ENCODE data around the gene FAM120A. TPM values are rescaled to one million over a fixed set of nuclear protein-coding genes. Genes with fewer than 3 reads are reported as not detected.
A peak's percentile ranks its signal among the peaks of the same experiment; 100 is the strongest.

FAM120A gene
- total RNA-seq, 1 donor from 2014 or later = 147 TPM

DNA sequence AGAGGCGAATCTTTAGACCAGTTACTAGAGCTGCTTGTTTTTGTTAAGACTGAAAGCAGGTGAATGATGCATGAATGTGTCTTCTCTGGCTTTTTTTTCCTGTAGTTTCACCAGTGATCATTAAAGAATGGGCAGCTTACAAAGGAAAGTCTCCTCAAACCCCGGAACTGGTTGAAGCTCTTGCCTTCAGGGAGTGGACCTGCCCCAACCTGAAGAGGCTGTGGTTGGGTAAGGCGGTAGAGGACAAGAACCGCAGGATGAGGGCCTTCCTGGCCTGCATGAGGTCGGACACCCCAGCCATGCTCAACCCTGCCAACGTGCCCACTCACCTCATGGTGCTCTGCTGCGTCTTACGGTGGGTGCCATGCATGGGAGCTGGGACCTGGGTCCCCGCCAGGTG is 91.6 kb downstream of the FAM120A start:
- intact Hi-C loops (cut with micrococcal nuclease) = no loop called here
- Mint-ChIP-seq H3K27ac (no peak overlapping the region), H3K9me3 (no peaks in the 10 kb centered on the region), H3K4me1 (peaks cover 9% of the 10 kb centered on the region), H3K4me3 (no peak overlapping the region), H3K36me3 (ENCODE audit: low read depth) (peaks cover 51% of the 10 kb centered on the region), H3K27me3 (no peaks in the 10 kb centered on the region)
- no peak for DNase-seq

DNA sequence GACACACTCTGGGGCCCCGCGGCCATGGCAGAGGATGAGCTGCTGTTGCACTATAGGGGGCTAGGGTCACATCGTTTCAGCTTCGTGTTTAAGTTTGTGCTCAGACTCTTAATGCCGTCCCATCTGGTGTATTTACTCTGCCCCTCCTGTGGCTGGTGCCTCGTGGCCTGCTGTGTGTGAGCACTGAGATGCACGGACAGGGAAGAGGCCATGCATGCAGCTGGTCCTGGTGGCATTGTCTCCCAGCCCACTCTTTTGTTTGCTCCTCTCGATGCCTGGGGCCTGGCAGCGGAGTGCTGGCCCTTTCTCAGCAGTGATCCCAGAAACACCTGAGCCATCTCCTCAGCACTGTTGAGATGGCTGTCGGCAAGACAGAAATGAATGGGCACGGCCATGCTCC is 94.9 kb downstream of the FAM120A start:
- Mint-ChIP-seq H3K27me3 (no peaks in the 10 kb centered on the region), H3K4me3 (no peak overlapping the region), H3K9me3 (no peaks in the 10 kb centered on the region), H3K27ac (no peak overlapping the region), H3K36me3 (ENCODE audit: low read depth) (peaks cover 64% of the 10 kb centered on the region), H3K4me1 (peaks cover 5% of the 10 kb centered on the region)
- DNase-seq = no peak
- intact Hi-C loops (cut with micrococcal nuclease) = no loop called here

DNA sequence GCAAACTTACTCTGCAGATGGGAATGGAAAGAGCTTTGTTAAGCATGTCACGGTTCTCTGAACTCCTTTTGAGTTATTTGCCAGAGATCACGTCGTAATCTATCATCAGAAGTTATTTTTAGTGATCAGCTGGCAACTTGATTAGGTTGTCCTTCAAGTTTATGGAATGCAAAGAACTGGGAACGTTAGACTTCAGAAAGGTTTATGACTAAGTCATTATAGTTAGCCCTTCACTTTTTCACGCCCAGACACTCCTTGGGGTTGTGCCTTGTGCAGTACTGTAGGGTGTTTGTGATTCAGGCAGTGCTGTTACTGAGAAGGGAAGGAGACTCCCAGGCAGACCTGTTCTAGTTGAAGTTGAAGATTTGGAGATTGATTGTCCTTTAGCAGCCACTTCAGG is 98.1 kb downstream of the FAM120A start:
- Mint-ChIP-seq H3K9me3 (no peaks in the 10 kb centered on the region), H3K36me3 (ENCODE audit: low read depth) (peaks cover 64% of the 10 kb centered on the region), H3K27ac (no peak overlapping the region), H3K4me1 (no peaks in the 10 kb centered on the region), H3K27me3 (no peaks in the 10 kb centered on the region), H3K4me3 (no peak overlapping the region)
- DNase-seq = no peak
- intact Hi-C loops (cut with micrococcal nuclease) = no loop called here

DNA sequence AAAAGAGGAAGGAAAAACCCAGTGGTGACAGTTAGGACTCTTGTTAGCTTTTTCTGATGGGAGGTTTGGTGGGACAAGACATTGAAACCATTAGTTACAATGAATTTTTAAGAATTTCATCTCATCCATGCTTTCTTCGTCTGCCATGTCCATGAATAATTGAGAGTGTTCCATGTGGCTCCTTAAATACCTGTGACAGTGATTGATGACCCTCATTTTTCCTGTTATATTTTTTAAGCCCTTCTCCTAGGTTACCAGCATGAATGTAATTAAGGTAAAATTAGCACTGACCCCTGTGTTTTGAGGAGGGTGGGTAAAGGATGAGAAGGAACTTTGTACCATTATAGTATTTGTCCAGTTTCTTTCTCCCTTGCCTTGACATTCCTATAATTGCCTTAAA is 101.4 kb downstream of the FAM120A start:
- H3K27ac Mint-ChIP-seq = no peak overlapping the region
- intact Hi-C loops (cut with micrococcal nuclease) = no loop called here
- DNase-seq = no peak
- H3K4me1 Mint-ChIP-seq = no peaks in the 10 kb centered on the region
- no peaks in the 10 kb centered on the region for H3K9me3 Mint-ChIP-seq
- H3K27me3 Mint-ChIP-seq = no peaks in the 10 kb centered on the region
- no peak overlapping the region for H3K4me3 Mint-ChIP-seq
- H3K36me3 Mint-ChIP-seq (ENCODE audit: low read depth) = peaks cover 61% of the 10 kb centered on the region

DNA sequence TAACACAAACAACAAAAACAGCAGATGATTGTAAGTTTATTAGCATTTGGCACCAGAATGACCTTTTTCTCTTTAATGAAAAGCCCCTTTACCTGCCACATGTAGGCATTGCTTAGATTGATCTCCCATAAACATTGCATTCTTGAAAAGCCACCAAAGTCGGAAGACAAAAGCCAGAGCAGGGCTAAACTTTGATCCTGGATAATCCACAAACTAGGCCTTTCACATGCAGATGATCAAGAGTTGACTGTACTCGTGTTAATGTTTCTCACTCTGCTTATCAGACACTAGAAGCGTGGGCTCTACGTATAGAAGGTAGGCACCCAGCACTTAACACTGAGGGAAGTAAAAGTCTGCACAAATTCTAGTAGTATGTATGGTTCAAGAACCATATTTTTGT is 103.9 kb downstream of the FAM120A start:
- no peak overlapping the region for H3K27ac Mint-ChIP-seq
- H3K9me3 Mint-ChIP-seq = no peaks in the 10 kb centered on the region
- no peak for DNase-seq
- no peak overlapping the region for H3K4me3 Mint-ChIP-seq
- H3K36me3 Mint-ChIP-seq (ENCODE audit: low read depth) = peaks cover 63% of the 10 kb centered on the region
- intact Hi-C loops (cut with micrococcal nuclease) = no loop called here
- H3K27me3 Mint-ChIP-seq = no peaks in the 10 kb centered on the region
- H3K4me1 Mint-ChIP-seq = no peaks in the 10 kb centered on the region

DNA sequence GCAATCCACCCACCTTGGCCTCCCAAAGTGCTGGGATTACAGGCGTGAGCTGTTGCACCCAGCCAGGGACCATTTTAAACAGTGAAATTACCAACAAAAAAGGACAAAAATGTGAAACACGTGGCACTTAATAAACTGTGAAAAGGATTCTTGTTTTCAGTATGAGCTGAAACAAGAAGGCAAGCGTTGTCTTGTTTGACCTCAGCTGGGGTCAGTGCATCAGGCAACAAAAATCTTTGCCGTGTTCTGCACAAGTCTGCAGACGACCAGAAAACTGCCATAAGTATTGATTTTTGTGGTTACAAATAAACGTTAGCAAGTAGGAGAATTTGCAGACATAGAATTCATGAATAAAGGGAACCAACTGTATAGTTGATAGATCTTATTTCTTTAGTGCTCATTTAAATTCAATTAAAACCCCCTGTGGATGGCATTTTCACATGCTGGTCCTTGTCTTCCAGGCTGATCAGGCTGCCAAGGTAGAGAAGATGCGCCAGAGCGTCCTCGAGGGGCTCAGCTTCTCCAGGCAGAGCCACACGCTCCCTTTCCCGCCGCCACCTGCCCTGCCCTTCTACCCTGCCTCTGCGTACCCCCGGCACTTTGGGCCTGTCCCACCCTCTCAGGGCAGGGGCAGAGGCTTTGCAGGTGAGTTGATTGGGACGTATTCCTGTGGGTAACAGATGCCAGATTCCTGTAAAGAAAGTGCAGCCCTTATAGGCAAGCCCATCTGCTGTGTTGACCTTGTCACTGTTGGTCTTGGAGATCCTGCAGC is 106.1 kb downstream of the FAM120A start:
- H3K9me3 Mint-ChIP-seq = no peaks in the 10 kb centered on the region
- no peaks in the 10 kb centered on the region for H3K4me1 Mint-ChIP-seq
- DNase-seq = no peak
- H3K27ac Mint-ChIP-seq = no peak overlapping the region
- peaks cover 60% of the 10 kb centered on the region for H3K36me3 Mint-ChIP-seq (ENCODE audit: low read depth)
- intact Hi-C loops (cut with micrococcal nuclease) = no loop called here
- H3K27me3 Mint-ChIP-seq = no peaks in the 10 kb centered on the region
- H3K4me3 Mint-ChIP-seq = no peak overlapping the region

DNA sequence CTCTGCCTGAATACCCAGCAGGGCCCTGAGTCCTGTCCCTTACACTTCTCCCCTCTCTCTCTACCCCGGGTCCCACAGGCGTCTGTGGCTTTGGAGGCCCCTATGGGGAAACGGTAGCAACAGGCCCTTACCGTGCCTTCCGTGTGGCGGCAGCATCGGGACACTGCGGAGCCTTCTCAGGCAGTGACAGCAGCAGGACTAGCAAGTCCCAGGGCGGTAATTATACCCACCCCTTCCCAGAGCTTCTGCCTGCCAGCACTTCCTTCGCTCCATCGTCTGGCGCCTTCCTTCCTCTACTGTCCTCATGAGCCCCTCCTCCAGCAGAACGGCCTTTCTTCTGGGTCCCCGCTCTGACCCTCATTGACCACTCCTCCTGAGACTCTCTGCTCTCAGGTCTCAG is 107.0 kb downstream of the FAM120A start:
- intact Hi-C loops (cut with micrococcal nuclease) = no loop called here
- Mint-ChIP-seq H3K36me3 (ENCODE audit: low read depth) (peaks cover 61% of the 10 kb centered on the region), H3K4me3 (no peak overlapping the region), H3K9me3 (no peaks in the 10 kb centered on the region), H3K27me3 (no peaks in the 10 kb centered on the region), H3K4me1 (no peaks in the 10 kb centered on the region), H3K27ac (no peak overlapping the region)
- no peak for DNase-seq

DNA sequence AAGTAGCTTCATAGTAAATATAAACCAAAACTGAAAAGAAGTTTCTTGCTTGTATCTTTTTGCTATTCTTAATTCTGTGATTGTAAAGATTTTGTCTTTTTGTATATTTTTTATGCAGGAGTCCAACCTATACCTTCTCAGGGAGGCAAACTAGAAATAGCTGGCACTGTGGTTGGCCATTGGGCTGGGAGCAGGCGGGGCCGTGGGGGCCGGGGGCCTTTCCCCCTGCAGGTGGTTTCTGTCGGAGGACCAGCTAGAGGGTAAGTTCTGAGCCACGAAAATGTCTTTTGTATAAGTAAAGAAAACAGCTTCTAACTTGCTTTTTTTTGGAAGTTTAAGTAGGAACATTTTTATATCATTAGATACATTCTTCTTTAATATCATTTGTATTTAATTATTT is 109.5 kb downstream of the FAM120A start:
- Mint-ChIP-seq H3K27ac (no peak overlapping the region), H3K4me3 (no peak overlapping the region), H3K27me3 (no peaks in the 10 kb centered on the region), H3K9me3 (no peaks in the 10 kb centered on the region), H3K36me3 (ENCODE audit: low read depth) (peaks cover 67% of the 10 kb centered on the region), H3K4me1 (peaks cover 9% of the 10 kb centered on the region)
- DNase-seq = no peak
- intact Hi-C loops (cut with micrococcal nuclease) = no loop called here

DNA sequence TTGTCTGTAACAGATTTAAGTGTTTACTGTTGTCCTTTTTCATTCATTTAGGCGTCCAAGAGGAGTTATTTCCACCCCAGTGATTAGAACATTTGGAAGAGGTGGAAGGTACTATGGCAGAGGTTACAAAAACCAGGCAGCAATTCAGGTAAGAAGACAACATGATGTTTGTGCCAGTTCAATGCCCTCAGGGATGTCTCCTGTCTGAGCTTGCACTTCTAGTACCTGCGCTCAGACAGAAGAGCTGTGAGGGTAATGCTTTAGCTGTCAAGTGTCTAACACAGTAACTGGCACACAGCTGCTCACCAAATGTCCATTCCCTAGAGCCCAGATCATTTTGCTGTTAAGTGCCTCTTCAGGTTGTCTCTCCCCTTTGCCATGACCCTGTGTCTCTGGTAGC is 110.7 kb downstream of the FAM120A start:
- peaks cover 13% of the 10 kb centered on the region for H3K4me1 Mint-ChIP-seq
- H3K4me3 Mint-ChIP-seq = no peak overlapping the region
- intact Hi-C loops (cut with micrococcal nuclease) = no loop called here
- no peak overlapping the region for H3K27ac Mint-ChIP-seq
- no peak for DNase-seq
- no peaks in the 10 kb centered on the region for H3K9me3 Mint-ChIP-seq
- no peaks in the 10 kb centered on the region for H3K27me3 Mint-ChIP-seq
- peaks cover 63% of the 10 kb centered on the region for H3K36me3 Mint-ChIP-seq (ENCODE audit: low read depth)

DNA sequence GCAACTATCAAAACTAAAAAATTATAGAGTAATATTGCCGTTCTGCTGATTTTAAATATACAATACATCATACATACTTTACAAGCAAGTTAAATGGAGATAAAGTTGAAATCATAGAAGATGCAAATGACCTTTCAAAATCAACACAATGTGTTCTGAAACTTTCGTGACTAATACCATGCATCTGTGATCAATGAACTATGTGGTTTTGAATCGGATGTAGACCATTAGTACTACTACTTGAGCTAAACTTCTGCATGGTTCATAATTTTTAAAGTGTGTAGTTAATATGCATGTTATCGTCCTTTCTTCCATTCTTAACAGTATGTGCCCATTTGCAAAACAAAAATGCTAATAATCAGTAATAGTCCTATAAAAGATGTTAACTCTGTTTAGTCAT is 113.6 kb downstream of the FAM120A start:
- H3K36me3 Mint-ChIP-seq (ENCODE audit: low read depth) = peaks cover 40% of the 10 kb centered on the region
- H3K9me3 Mint-ChIP-seq = no peaks in the 10 kb centered on the region
- peaks cover 20% of the 10 kb centered on the region for H3K4me1 Mint-ChIP-seq
- H3K27ac Mint-ChIP-seq = no peak overlapping the region
- no peak for DNase-seq
- H3K4me3 Mint-ChIP-seq = no peak overlapping the region
- no peaks in the 10 kb centered on the region for H3K27me3 Mint-ChIP-seq
- intact Hi-C loops (cut with micrococcal nuclease) = loop anchor here (5.0 kb wide), 2 partner anchors 408 to 603 kb away; no protein-coding TSS in a partner anchor

DNA sequence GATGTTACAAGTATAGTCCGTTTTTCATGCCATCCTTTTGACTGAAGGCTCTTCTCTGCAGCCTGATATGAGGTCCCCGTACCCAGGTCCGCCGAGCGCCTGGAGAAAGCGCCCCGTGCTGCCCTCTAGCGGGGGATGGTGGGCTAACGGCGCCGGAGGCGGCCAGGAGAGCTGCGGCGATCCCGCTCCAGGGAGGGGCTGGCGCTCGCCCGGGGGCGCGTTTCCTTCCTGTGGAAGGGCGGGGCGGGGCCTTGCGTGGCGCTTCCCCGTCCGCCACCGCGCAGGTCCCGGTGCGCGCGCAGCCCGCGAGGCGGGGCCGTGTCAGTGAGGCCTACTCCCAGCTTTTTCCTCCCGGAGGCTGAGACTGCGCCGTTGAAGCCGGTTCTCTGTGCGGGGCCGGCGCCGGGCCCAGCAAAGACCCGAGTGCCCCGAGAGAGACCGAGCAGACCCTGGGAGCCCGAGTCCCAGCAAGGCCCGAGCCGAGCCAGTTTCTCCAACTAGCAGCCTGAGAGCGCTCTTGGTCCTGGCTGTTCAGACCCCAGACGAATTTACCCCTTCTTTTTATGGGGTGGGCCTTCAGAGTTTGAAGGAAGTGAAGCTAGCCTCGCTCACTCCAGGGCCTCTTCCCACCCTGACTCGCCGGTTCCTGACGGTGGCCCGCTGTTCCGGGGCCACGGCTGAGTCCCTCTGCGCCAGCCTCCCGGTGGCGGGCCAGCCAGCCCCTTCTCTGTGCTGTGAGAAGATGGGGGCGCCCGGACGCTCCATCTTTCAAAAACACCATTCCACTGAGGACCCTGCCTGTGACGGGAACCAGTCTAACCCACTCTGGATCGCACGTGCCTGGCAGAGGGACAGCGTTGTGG is 115.2 kb downstream of the FAM120A start:
- H3K27ac Mint-ChIP-seq = peak overlapping the region; percentile 93
- peaks cover 47% of the 10 kb centered on the region for H3K36me3 Mint-ChIP-seq (ENCODE audit: low read depth)
- DNase-seq = peak; percentile 100
- H3K9me3 Mint-ChIP-seq = peaks cover 9% of the 10 kb centered on the region
- no peaks in the 10 kb centered on the region for H3K27me3 Mint-ChIP-seq
- H3K4me1 Mint-ChIP-seq = peaks cover 20% of the 10 kb centered on the region
- intact Hi-C loops (cut with micrococcal nuclease) = loop anchor here (1.0 to 5.0 kb wide), 8 partner anchors 11 to 896 kb away; partner anchors contain the start of genes BICD2, CARD19, FAM120AOS and IPPK
- peak overlapping the region; percentile 89 for H3K4me3 Mint-ChIP-seq

DNA sequence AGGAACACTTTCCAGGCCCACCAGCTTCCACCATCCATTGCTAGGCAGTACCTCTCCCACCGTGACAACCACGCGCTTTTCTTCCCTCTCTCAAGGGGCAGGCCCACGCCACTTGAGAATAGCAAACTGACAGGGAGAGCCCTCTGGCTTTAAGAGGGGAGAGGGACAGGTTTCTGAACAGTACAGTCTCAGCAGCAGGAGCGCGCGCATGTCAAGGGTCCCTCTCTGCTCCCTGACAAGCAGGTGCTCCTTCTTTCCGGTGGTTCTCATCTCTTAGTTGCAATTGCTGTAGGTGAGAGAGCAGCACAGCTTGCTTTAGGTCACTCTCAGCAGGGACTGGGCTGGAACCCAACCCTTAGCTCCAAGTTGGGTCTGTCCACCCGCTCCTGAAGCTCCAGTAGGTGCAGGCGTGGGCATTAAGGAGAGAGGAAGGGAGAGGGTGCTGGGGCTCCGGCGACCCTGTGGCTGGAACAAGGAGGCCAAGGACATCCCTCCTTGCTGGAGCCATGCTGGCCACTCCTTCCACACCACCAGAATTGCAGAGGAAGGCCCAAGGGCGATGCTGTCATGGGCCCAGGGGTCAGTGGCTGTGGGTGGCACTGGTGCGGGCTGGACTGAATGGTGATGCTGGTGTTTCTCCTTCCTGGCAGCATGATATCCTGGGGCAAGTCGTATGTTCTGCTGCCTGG is 115.9 kb downstream of the FAM120A start:
- H3K36me3 Mint-ChIP-seq (ENCODE audit: low read depth) = peaks cover 40% of the 10 kb centered on the region
- intact Hi-C loops (cut with micrococcal nuclease) = loop anchor here (2.0 to 5.0 kb wide), 4 partner anchors 410 to 803 kb away; partner anchors contain the start of genes BICD2 and CARD19
- DNase-seq = peak; percentile 65
- H3K4me3 Mint-ChIP-seq = peak overlapping the region; percentile 89
- peaks cover 20% of the 10 kb centered on the region for H3K4me1 Mint-ChIP-seq
- H3K27ac Mint-ChIP-seq = peak overlapping the region; percentile 93
- H3K9me3 Mint-ChIP-seq = peaks cover 9% of the 10 kb centered on the region
- no peaks in the 10 kb centered on the region for H3K27me3 Mint-ChIP-seq

DNA sequence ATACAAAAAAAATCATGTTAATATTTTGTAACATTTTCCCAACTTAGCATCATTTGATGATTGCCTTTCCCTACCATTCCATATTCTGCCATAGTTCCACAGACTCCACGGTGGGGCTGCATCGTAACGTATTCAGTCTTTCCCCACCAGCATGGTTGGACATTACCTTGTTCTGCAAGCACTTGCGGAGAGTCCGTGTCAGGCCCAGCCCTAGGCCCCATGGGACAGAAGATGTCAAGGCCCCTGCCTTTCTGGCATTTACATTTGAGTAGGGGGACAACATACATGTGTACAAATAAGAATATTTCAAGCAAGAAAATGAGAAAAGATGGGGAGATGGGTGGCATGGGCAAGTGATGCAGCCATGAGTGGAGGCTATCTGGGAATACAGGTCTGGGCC is 116.7 kb downstream of the FAM120A start:
- Mint-ChIP-seq H3K9me3 (peaks cover 9% of the 10 kb centered on the region), H3K27me3 (no peaks in the 10 kb centered on the region), H3K4me1 (peaks cover 20% of the 10 kb centered on the region), H3K4me3 (no peak overlapping the region), H3K36me3 (ENCODE audit: low read depth) (peaks cover 32% of the 10 kb centered on the region), H3K27ac (peak overlapping the region; percentile 32)
- intact Hi-C loops (cut with micrococcal nuclease) = loop anchor here (5.0 kb wide), 2 partner anchors 411 to 606 kb away; no protein-coding TSS in a partner anchor
- no peak for DNase-seq
